Endothelial cell of umbilical vein (primary cell): ENCODE measurements around the gene NATD1. TPM values are rescaled to one million over a fixed set of nuclear protein-coding genes. Genes with fewer than 3 reads are reported as not detected.

Experiments used
- BruUV-seq: library from RNA; stranded (reverse); fragments of 400-500 nt; replicated peaks from 2 replicates; lab custom pipeline; 2021; lab: Mats Ljungman, UMichigan
- CTCF ChIA-PET: fragments of 300-600, 350-600 bp; sonication (Branson Sonifier 250); formaldehyde crosslinking; loops from one replicate; lab custom pipeline; 2021; ENCODE audit warnings: antibody characterized with exemption, inconsistent platforms; lab: Charles Lee
- POLR2A ChIA-PET: fragments of 300-600, 350-600 bp; sonication (Branson Sonifier 250); formaldehyde crosslinking; loops from one replicate; lab custom pipeline; 2021; ENCODE audit warnings: antibody characterized with exemption, inconsistent platforms; lab: Charles Lee
- DNase-seq: peaks from one replicate; pipeline ENCODE4 v3.0.0-alpha.2; 2011; ENCODE audit warnings: low read depth, low spot score
- FAIRE-seq: peaks from 2 replicates; lab custom pipeline; 2011; peaks lifted over from hg19 to GRCh38; lab: Jason Lieb, UNC
- H2AFZ ChIP-seq: 2 replicates; pipeline ENCODE4 v1.6.0; 2012; ENCODE audit warnings: low read depth, low read length, control low read depth, inconsistent platforms
- H3K27ac ChIP-seq: 2 replicates; pipeline ENCODE4 v1.5.1; 2011; ENCODE audit warnings: low read depth, mild to moderate bottlenecking, control low read depth, low read length, moderate library complexity; ENCODE audit not compliant: insufficient read depth
- H3K27me3 ChIP-seq, 2 experiments: 2 replicates each; pipeline versions ENCODE4 v1.6.0 to v1.6.1; 2011; ENCODE audit warnings: low read length in 2 of 2, mixed read lengths in 1 of 2; ENCODE audit not compliant: control insufficient read depth in 2 of 2, insufficient read depth in 2 of 2
- H3K36me3 ChIP-seq, 2 experiments: 2 replicates in 1 of 2; 3 replicates in 1 of 2; pipeline ENCODE4 v1.5.1; 2011; ENCODE audit warnings: low read length in 2 of 2, mild to moderate bottlenecking in 1 of 2, moderate library complexity in 1 of 2; ENCODE audit not compliant: control insufficient read depth in 2 of 2, insufficient read depth in 2 of 2; ENCODE audit errors: extremely low read depth in 1 of 2
- H3K4me1 ChIP-seq: 3 replicates; pipeline ENCODE4 v1.5.1; 2011; ENCODE audit warnings: mild to moderate bottlenecking, low read length; ENCODE audit not compliant: control insufficient read depth, insufficient read depth; ENCODE audit errors: extremely low read depth
- H3K4me2 ChIP-seq: 2 replicates; pipeline ENCODE4 v1.6.1; 2011; ENCODE audit warnings: low read length, control low read depth, mixed read lengths; ENCODE audit not compliant: insufficient read depth
- H3K4me3 ChIP-seq, 3 experiments: fragments of 200-600 bp in 1 of 3; sonication (generic), shearing (Covaris generic) in 1 of 3; replicated peaks in 1 of 3; 2 replicates each; pipeline ENCODE4 v1.5.1; 2011 to 2016; ENCODE audit warnings: control low read depth in 3 of 3, low read length in 3 of 3, mild to moderate bottlenecking in 2 of 3, inconsistent platforms in 1 of 3, low read depth in 1 of 3, moderate library complexity in 1 of 3; ENCODE audit not compliant: insufficient read depth in 1 of 3
- H3K79me2 ChIP-seq: 2 replicates; pipeline ENCODE4 v1.6.0; 2012; ENCODE audit warnings: low read length, inconsistent platforms; ENCODE audit not compliant: control insufficient read depth, insufficient read depth
- H3K9ac ChIP-seq: replicated peaks from 2 replicates; pipeline ENCODE3; 2011; ENCODE audit warnings: low read length, control low read depth; ENCODE audit not compliant: insufficient read depth; ENCODE audit errors: extremely low read depth
- H3K9me1 ChIP-seq: replicated peaks from 3 replicates; pipeline ENCODE4 v1.6.0; 2011; ENCODE audit warnings: mild to moderate bottlenecking, low read length; ENCODE audit not compliant: control insufficient read depth, insufficient read depth; ENCODE audit errors: extremely low read depth
- H3K9me3 ChIP-seq: replicated peaks from 2 replicates; pipeline ENCODE4 v1.5.1; 2012; ENCODE audit warnings: low read length, inconsistent platforms; ENCODE audit not compliant: control insufficient read depth, insufficient read depth
- H4K20me1 ChIP-seq: replicated peaks from 2 replicates; pipeline ENCODE3; 2011; ENCODE audit warnings: mild to moderate bottlenecking, low read length; ENCODE audit not compliant: control insufficient read depth, insufficient read depth; ENCODE audit errors: extremely low read depth
- EZH2 ChIP-seq: IDR thresholded peaks from 2 replicates; pipeline ENCODE4 v1.6.1; 2012; ENCODE audit warnings: borderline replicate concordance, low read depth, mild to moderate bottlenecking, moderate library complexity, low read length, inconsistent platforms; ENCODE audit not compliant: severe bottlenecking
- FOS ChIP-seq: IDR thresholded peaks from 2 replicates; pipeline ENCODE4 v1.6.1; 2011; ENCODE audit warnings: mild to moderate bottlenecking, low read length, moderate library complexity, borderline replicate concordance; ENCODE audit not compliant: insufficient read depth
- GATA2 ChIP-seq: IDR thresholded peaks from 2 replicates; pipeline ENCODE4 v1.7.0; 2011; ENCODE audit warnings: low read depth, mild to moderate bottlenecking, moderate library complexity, mixed read lengths, low read length; ENCODE audit not compliant: insufficient read length, insufficient read depth
- MYC ChIP-seq: IDR thresholded peaks from one replicate; pipeline ENCODE4 v1.6.1; 2011; ENCODE audit warnings: mild to moderate bottlenecking, low read depth, low read length
- POLR2A ChIP-seq: IDR thresholded peaks from 2 replicates; pipeline ENCODE4 v1.6.1; 2012; ENCODE audit warnings: low read depth, mild to moderate bottlenecking, control low read depth, low read length
- POLR2AphosphoS5 ChIP-seq: IDR thresholded peaks from 2 replicates; pipeline ENCODE4 v1.6.1; 2012; ENCODE audit warnings: low read depth, mild to moderate bottlenecking, control low read depth, low read length, moderate library complexity; ENCODE audit not compliant: insufficient read depth
- dilution Hi-C: fragments of 300-500 bp; cut with MboI; formaldehyde crosslinking; loops from one replicate; pipeline ENCODE4 v1.15.0; 2019; ENCODE audit warnings: low sequenced_read_pairs; ENCODE audit not compliant: extremely low pct_ligation_motif_present
- intact Hi-C: fragments of 100-400 bp; cut with micrococcal nuclease; formaldehyde crosslinking; loops from one replicate; pipeline ENCODE4 v1.10.0; 2022
- polyA plus RNA-seq, 4 experiments: library from polyadenylated mRNA; depleted of rRNA in 3 of 4; stranded (reverse) in 3 of 4; unstranded in 1 of 4; fragments of >200 nt; gene quantifications; 2 replicates each; pipeline versions ENCODE4 v1.2.1 to v1.2.3, GENCODE V29; 2011 to 2012; ENCODE audit warnings: missing spikeins in 1 of 4
- total RNA-seq: library from RNA; stranded (reverse); gene quantifications from 2 replicates; pipeline ENCODE4 v1.2.3, GENCODE V29; 2021
- TF ChIP-seq, protein P1 (sequence below): IDR thresholded peaks from 2 replicates; pipeline ENCODE4 v1.6.1; 2011; ENCODE audit not compliant: insufficient read depth, insufficient read length

The NATD1 gene
- total and polyA plus RNA-seq, 2 donors (not counting 3 experiments of a cell fraction or from before 2014, with no cell fraction given): 7.0 to 7.2 TPM

- FAIRE-seq: no peak
- BruUV-seq: no TSS peak
- ChIA-PET CTCF (interaction anchor here (1.6 kb wide), 1 partner anchor 22 kb away, joined by 5 read pairs; no protein-coding TSS in a partner anchor), POLR2A (no interaction called here)
- Histone ChIP-seq H4K20me1 (no peaks in the 10 kb centered on the region), H3K27me3 (no peaks in the 10 kb centered on the region), H3K4me3 (no peak overlapping the region), H3K79me2 (peaks cover 5% of the 10 kb centered on the region), H2AFZ (no peak overlapping the region), H3K9me3 (no peaks in the 10 kb centered on the region), H3K27ac (no peak overlapping the region), H3K9ac (no peak overlapping the region), H3K4me2 (no peak overlapping the region), H3K9me1 (no peaks in the 10 kb centered on the region), H3K4me1 (no peaks in the 10 kb centered on the region), H3K36me3 (peaks cover 4 to 25% of the 10 kb centered on the region in 2 experiments)
- dilution Hi-C loops: no loop called here
- intact Hi-C loops: no loop called here
- no peak for DNase-seq
- TF ChIP-seq EZH2 (no peak), FOS (no peak), GATA2 (no peak), MYC (no peak), POLR2AphosphoS5 (no peak), POLR2A (no peak)
- TF ChIP-seq, protein P1, sequence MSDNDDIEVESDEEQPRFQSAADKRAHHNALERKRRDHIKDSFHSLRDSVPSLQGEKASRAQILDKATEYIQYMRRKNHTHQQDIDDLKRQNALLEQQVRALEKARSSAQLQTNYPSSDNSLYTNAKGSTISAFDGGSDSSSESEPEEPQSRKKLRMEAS: no peak
Observed at GRCh38 chr17:21300601-21301571, 47.7 kb upstream of the NATD1 start.
